Gastrocnemius medialis (tissue), 4 donors: ENCODE data around the gene MGRN1. TPM values are rescaled to one million over a fixed set of nuclear protein-coding genes. Genes with fewer than 3 reads are reported as not detected.

ENCODE experiments used
- ATAC-seq, 2 donors: fragments of 150-250 bp; one replicate each; pipeline ENCODE4 v1.9.1; 2016
- DNase-seq, 2 donors: peaks; one replicate each; pipeline ENCODE4 v3.0.0-alpha.2; 2019
- H3K27ac ChIP-seq, 4 donors: fragments of 200-600 bp; sonication (generic); 1 replicate in 1 of 4; 2 replicates in 3 of 4; pipeline ENCODE4 v1.5.1; 2016 to 2018; ENCODE audit warnings: mild to moderate bottlenecking in 2 of 4, moderate library complexity in 1 of 4
- H3K27me3 ChIP-seq, 3 donors: fragments of 200-600 bp; sonication (generic) in 2 of 3; 1 replicate in 1 of 3; 2 replicates in 2 of 3; pipeline versions ENCODE4 v1.5.1 to v1.6.0; 2016 to 2019; ENCODE audit warnings: mild to moderate bottlenecking in 1 of 3, moderate library complexity in 1 of 3
- H3K36me3 ChIP-seq, 2 donors: fragments of 200-600 bp; sonication (generic) in 1 of 2; one replicate each; pipeline ENCODE4 v1.5.1; 2017 to 2018
- H3K4me1 ChIP-seq, 2 donors: fragments of 200-600 bp; sonication (generic) in 1 of 2; one replicate each; pipeline ENCODE4 v1.5.1; 2016 to 2017; ENCODE audit warnings: mild to moderate bottlenecking in 2 of 2
- H3K4me3 ChIP-seq, 4 donors: fragments of 200-600 bp; sonication (generic) in 3 of 4; 1 replicate in 1 of 4; 2 replicates in 3 of 4; pipeline ENCODE4 v1.5.1; 2016 to 2019; ENCODE audit warnings: mild to moderate bottlenecking in 2 of 4
- H3K9me3 ChIP-seq, 3 donors: fragments of 200-600 bp; sonication (generic) in 2 of 3; 1 replicate in 1 of 3; 2 replicates in 2 of 3; pipeline ENCODE4 v1.5.1; 2016 to 2019
- POLR2A ChIP-seq, 2 donors: fragments of 450-650 bp; IDR thresholded peaks; one replicate each; pipeline ENCODE4 v1.6.1; 2017; ENCODE audit warnings: antibody characterized with exemption in 2 of 2, mild to moderate bottlenecking in 2 of 2, moderate library complexity in 2 of 2
- in situ Hi-C, 4 donors: fragments of 200-750 bp; cut with MboI; loops; one replicate each; pipeline versions ENCODE4 v1.15.0 to v1.8.0; 2017; ENCODE audit warnings: low sequenced_read_pairs in 4 of 4
- intact Hi-C: fragments of 100-400 bp; cut with DNase I; formaldehyde crosslinking; loops from one replicate; pipeline ENCODE4 v1.15.1; 2023; ENCODE audit warnings: low total_unique reads
- total RNA-seq, 4 donors: library from RNA; depleted of rRNA; stranded (reverse); fragments of >200 nt; gene quantifications; one replicate each; pipeline versions ENCODE4 v1.1.0 to v1.2.3, GENCODE V29; 2016
- TF ChIP-seq, protein P1 (sequence below), 5 experiments: fragments of 450-650 bp in 3 of 5; fragments of 200-600 bp in 2 of 5; sonication (generic) in 2 of 5; IDR thresholded peaks in 4 of 5; conservative IDR thresholded peaks in 1 of 5; 1 replicate in 4 of 5; 2 replicates in 1 of 5; pipeline ENCODE4 v1.5.1; 2016 to 2019; ENCODE audit warnings: antibody characterized with exemption in 5 of 5, mild to moderate bottlenecking in 3 of 5, moderate library complexity in 3 of 5

The MGRN1 gene
- total RNA-seq, 4 donors from 2014 or later, result 33.8 to 62.9 (median 55.0) TPM

DNA sequence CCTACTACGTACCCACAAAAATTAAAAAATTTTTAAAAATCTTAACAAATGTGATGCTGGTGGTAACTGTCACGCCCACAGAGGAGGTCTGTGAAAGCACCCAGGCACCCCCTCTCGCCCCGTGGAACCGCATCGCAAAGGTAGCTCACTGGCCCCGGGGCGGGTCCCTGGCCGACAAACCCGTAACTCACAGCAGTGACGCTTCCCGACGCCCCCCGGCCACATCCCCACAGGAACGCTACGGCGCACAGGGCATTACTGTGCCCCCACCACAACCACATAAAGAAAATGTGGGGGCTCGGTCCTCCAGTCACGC lies 109.1 kb downstream of the MGRN1 start:
- in situ Hi-C loops, result no loop called here
- peaks cover 13 to 16% of the 10 kb centered on the region in 2 donors for H3K4me1 ChIP-seq
- H3K4me3 ChIP-seq, result peak overlapping the region; percentile 92 to 100 (median 92)
- TF ChIP-seq, protein P1, sequence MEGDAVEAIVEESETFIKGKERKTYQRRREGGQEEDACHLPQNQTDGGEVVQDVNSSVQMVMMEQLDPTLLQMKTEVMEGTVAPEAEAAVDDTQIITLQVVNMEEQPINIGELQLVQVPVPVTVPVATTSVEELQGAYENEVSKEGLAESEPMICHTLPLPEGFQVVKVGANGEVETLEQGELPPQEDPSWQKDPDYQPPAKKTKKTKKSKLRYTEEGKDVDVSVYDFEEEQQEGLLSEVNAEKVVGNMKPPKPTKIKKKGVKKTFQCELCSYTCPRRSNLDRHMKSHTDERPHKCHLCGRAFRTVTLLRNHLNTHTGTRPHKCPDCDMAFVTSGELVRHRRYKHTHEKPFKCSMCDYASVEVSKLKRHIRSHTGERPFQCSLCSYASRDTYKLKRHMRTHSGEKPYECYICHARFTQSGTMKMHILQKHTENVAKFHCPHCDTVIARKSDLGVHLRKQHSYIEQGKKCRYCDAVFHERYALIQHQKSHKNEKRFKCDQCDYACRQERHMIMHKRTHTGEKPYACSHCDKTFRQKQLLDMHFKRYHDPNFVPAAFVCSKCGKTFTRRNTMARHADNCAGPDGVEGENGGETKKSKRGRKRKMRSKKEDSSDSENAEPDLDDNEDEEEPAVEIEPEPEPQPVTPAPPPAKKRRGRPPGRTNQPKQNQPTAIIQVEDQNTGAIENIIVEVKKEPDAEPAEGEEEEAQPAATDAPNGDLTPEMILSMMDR (IDR thresholded peaks at IDR 0.05 in 4 of 5, conservative IDR thresholded peaks at IDR 0.05 in 1 of 5), result no peak
- no peak for TF ChIP-seq POLR2A (IDR thresholded peaks at IDR 0.05)
- peaks cover 0 to 14% of the 10 kb centered on the region in 2 donors for H3K36me3 ChIP-seq
- intact Hi-C loops, result loop anchor here (1.0 to 2.0 kb wide), 6 partner anchors 35 to 223 kb away; partner anchors contain the start of genes MGRN1, NUDT16L1 and ROGDI
- H3K9me3 ChIP-seq, result no peaks in the 10 kb centered on the region
- ATAC-seq, result no peak
- peak overlapping the region; percentile 84 to 97 (median 85) for H3K27ac ChIP-seq
- DNase-seq, result no peak
- H3K27me3 ChIP-seq, result no peaks in the 10 kb centered on the region

DNA sequence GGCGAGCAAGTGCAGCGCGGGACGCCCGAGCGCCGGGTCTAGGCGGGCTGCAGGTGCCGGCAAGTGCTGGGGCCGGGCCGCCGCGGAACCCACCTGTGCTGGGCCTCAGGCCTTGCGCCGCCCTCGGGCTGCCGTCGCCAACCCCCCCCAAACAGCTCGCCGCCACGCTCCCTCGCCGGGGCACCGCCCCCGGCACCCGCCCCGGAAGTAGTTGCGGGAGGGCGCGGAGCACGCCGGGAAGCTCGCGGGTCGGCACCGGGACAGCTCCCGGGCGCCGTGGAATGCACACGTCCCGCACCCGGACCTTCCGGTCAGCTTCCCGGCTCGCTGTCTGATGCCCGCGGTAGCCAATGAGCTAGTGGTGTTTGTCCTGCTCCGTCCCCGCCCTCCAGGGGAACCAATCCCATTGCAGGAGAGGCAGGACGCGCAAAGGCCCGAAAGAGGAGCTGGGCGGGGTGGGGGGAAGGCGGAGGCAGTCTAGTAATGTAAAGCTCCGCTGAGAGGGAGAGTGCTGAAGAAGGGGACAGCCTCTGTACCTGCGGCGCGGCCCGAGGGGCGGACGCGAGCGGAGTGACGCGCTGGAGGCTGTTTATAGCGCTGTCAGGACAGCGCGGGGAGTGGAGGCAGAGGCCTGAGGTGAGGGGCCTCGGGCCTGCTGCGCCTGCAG lies 109.6 kb downstream of the MGRN1 start, which contains the start of the genes ANKS3 and DNAAF8:
TSS of gene ANKS3 (minus strand) at position 209 of the 667 bp plus-strand sequence. CDS start 4,122 bp downstream, outside the sequence.
TSS of gene DNAAF8 (plus strand) at position 475 of the 667 bp plus-strand sequence. CDS start 1,978 bp downstream, outside the sequence.
- intact Hi-C loops, result loop anchor here (1.0 to 2.0 kb wide), 6 partner anchors 34 to 222 kb away; partner anchors contain the start of genes MGRN1, NUDT16L1 and ROGDI

DNA sequence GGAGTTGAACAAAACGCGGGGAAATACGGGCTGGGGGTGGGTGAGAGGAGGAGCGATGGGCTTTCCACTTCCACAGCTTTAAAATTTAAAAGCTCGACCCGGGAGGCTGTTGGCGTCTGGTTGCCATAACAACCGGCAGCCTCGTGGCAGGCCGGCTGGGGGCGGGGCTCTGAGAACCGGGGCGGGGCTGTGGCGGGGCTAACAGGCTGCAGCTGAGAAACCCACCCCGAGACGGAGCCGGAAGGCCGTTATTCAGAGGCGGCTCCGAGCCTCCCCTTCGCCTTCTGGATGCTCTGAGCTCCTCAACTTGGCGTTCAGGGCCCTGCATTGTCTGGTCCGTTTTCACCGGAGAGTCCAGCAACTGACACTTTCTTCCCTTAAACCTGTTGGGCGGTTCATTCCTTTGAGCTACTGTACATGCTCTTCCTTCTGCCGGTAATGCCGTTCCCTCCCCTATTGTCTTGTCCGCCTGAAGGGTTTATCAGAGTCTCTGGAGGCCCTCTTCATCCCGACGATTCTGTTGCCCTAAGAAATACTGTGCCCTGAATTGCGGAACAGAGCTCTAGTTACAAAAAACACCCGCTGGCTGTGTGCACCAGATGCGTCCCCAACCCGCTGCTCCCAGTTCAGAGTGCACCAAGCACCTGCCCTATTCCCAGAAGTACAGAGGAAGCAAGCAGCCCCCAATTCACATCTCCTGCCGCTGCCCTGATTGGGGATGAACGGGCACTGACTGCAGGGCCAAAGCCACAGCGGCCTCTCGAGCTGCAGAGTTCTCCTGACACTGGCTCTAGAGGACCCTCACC lies 110.3 kb downstream of the MGRN1 start:
- in situ Hi-C loops (no loop called here), intact Hi-C loops (loop anchor here (1.0 to 2.0 kb wide), 6 partner anchors 33 to 221 kb away; partner anchors contain the start of genes MGRN1, NUDT16L1 and ROGDI)
- peaks cover 13 to 16% of the 10 kb centered on the region in 2 donors for H3K4me1 ChIP-seq

More for the DNA sequence above, 109.6 kb downstream of the MGRN1 start, which contains the start of the genes ANKS3 and DNAAF8:
- no peaks in the 10 kb centered on the region for H3K27me3 ChIP-seq
- ATAC-seq (peak; percentile 98), DNase-seq (peak; percentile 97)
- H3K4me3 ChIP-seq, result peak within 1 kb of the TSS; percentile 92 to 100 (median 92)
- TF ChIP-seq POLR2A (IDR thresholded peaks at IDR 0.05), result peak; percentile 48 to 50
- TF ChIP-seq, protein P1 (IDR thresholded peaks at IDR 0.05 in 4 of 5, conservative IDR thresholded peaks at IDR 0.05 in 1 of 5), result no peak
- H3K9me3 ChIP-seq, result no peaks in the 10 kb centered on the region
- in situ Hi-C loops, result no loop called here
- peaks cover 13 to 16% of the 10 kb centered on the region in 2 donors for H3K4me1 ChIP-seq
- H3K27ac ChIP-seq, result peak within 1 kb of the TSS; percentile 84 to 97 (median 85)
- H3K36me3 ChIP-seq, result peaks cover 0 to 10% of the 10 kb centered on the region in 2 donors

DNA sequence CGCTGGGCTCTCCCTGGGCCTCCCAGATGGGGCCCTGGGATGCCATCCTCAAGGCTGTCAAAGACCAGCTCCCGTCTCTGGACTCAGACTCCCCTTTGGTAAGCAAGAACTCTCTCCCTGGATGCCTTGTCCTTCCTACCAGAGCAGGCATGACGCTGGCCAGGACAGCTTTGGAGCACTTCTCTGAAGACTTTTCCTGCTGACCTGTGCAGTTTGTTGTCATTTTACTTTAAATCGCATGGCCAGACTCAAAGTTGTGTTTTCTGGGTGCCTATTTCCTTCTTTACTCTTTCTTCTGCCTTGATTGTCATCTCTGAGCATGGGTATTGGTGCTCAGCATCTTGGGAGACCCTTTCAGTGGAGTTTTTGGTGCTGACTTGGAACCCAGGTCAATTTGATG lies 111.9 kb downstream of the MGRN1 start:
- intact Hi-C loops (no loop called here), in situ Hi-C loops (no loop called here)
- H3K36me3 ChIP-seq, result no peaks in the 10 kb centered on the region
- no peak overlapping the region for H3K27ac ChIP-seq
- DNase-seq (no peak), ATAC-seq (no peak)
- no peaks in the 10 kb centered on the region for H3K9me3 ChIP-seq
- peaks cover 13 to 16% of the 10 kb centered on the region in 2 donors for H3K4me1 ChIP-seq
- TF ChIP-seq, protein P1 (IDR thresholded peaks at IDR 0.05 in 4 of 5, conservative IDR thresholded peaks at IDR 0.05 in 1 of 5), result no peak
- no peak for TF ChIP-seq POLR2A (IDR thresholded peaks at IDR 0.05)
- H3K4me3 ChIP-seq, result no peak overlapping the region
- H3K27me3 ChIP-seq, result no peaks in the 10 kb centered on the region

More for the DNA sequence above, 110.3 kb downstream of the MGRN1 start:
- H3K27ac ChIP-seq, result peak overlapping the region; percentile 84 to 97 (median 85)
- H3K36me3 ChIP-seq, result peaks cover 0 to 4% of the 10 kb centered on the region in 2 donors
- peak; percentile 75 to 78 for ATAC-seq
- no peaks in the 10 kb centered on the region for H3K9me3 ChIP-seq
- peak overlapping the region; percentile 92 to 100 (median 92) for H3K4me3 ChIP-seq
- no peaks in the 10 kb centered on the region for H3K27me3 ChIP-seq
- TF ChIP-seq, protein P1 (IDR thresholded peaks at IDR 0.05 in 4 of 5, conservative IDR thresholded peaks at IDR 0.05 in 1 of 5), result no peak
- TF ChIP-seq POLR2A (IDR thresholded peaks at IDR 0.05), result no peak
- peak; percentile 73 to 79 for DNase-seq
